ENCODE results near the gene PRSS58. TPM values are rescaled to one million over a fixed set of nuclear protein-coding genes. Genes with fewer than 3 reads are reported as not detected.
A peak's percentile ranks its signal among the peaks of the same experiment; 100 is the strongest.

Gene PRSS58
- total RNA-seq, 1 experiment from 2014 or later = not detected

DNA sequence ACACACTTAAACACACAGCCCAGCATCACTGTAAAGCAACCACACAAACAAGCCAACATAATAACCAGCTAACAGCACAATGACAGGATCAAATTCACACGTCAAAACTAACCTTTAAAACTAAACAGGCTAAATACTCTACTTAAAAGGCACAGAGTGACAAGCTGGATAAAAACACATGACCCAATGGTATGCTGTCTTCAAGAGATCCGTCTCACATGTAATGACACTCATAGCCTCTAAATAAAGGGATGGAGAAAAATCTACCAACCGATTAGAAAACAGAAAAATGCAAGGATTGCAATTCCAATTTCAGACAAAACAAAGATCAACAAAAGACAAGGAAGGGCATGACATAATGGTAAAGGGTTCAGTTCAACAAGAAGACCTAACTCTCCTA lies 17.2 kb upstream of the PRSS58 start:
- no peak for DNase-seq (ENCODE audit: unreplicated experiment)
- Mint-ChIP-seq H3K4me3 (ENCODE audit: unreplicated experiment) (no peak overlapping the region), H3K27ac (ENCODE audit: low read depth, unreplicated experiment) (no peak overlapping the region), H3K9me3 (ENCODE audit: unreplicated experiment) (peaks cover 13% of the 10 kb centered on the region), H3K27me3 (ENCODE audit: insufficient read depth, unreplicated experiment) (peaks cover 19% of the 10 kb centered on the region), H3K36me3 (ENCODE audit: insufficient read depth, unreplicated experiment) (no peaks in the 10 kb centered on the region), H3K4me1 (ENCODE audit: insufficient read depth, unreplicated experiment) (no peaks in the 10 kb centered on the region)
- BruUV-seq (replicated peaks) = no TSS peak
- CTCF ChIA-PET = no interaction called here
- intact Hi-C loops (cut with micrococcal nuclease) = no loop called here
- TF ChIP-seq CTCF (IDR thresholded peaks at IDR 0.05; ENCODE audit: unreplicated experiment) = no peak
- POLR2A ChIA-PET = no interaction called here

DNA sequence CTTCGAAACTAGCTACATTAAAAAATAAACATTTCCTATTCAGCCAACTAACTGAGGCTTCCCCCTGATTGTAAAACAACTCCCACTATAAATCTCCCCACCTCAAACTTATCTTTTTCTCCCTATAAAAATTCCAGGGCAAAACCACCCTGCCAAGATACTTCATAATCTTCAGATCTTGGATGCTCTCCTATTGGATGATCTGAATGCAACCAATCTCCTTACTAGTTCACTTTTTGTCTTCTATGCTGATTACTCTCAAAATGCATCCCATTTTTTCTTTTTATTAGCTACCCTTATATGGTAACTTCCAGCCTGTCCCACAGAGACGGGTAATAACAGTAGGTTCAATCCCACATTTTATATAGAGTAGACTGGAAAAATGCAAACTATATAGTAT lies 15.0 kb upstream of the PRSS58 start:
- Mint-ChIP-seq H3K4me3 (ENCODE audit: unreplicated experiment) (no peak overlapping the region), H3K36me3 (ENCODE audit: insufficient read depth, unreplicated experiment) (no peaks in the 10 kb centered on the region), H3K27ac (ENCODE audit: low read depth, unreplicated experiment) (no peak overlapping the region), H3K4me1 (ENCODE audit: insufficient read depth, unreplicated experiment) (no peaks in the 10 kb centered on the region), H3K9me3 (ENCODE audit: unreplicated experiment) (peaks cover 13% of the 10 kb centered on the region), H3K27me3 (ENCODE audit: insufficient read depth, unreplicated experiment) (no peaks in the 10 kb centered on the region)
- POLR2A ChIA-PET = no interaction called here
- CTCF ChIA-PET = interaction anchor here (0.6 kb wide), 3 partner anchors 19 to 280 kb away, joined by 3 to 4 read pairs (median 3); no protein-coding TSS in a partner anchor
- BruUV-seq (replicated peaks) = no TSS peak
- intact Hi-C loops (cut with micrococcal nuclease) = no loop called here
- TF ChIP-seq CTCF (IDR thresholded peaks at IDR 0.05; ENCODE audit: unreplicated experiment) = no peak
- DNase-seq (ENCODE audit: unreplicated experiment) = no peak

GRCh38 chr7:142263598-142264380 lies 5.9 kb upstream of the PRSS58 start:
- H3K4me1 Mint-ChIP-seq (ENCODE audit: insufficient read depth, unreplicated experiment) = peaks cover 21% of the 10 kb centered on the region
- H3K4me3 Mint-ChIP-seq (ENCODE audit: unreplicated experiment) = no peak overlapping the region
- intact Hi-C loops (cut with micrococcal nuclease) = no loop called here
- no peak overlapping the region for H3K27ac Mint-ChIP-seq (ENCODE audit: low read depth, unreplicated experiment)
- DNase-seq (ENCODE audit: unreplicated experiment) = peak; percentile 59
- H3K9me3 Mint-ChIP-seq (ENCODE audit: unreplicated experiment) = no peaks in the 10 kb centered on the region
- CTCF ChIA-PET = interaction anchor here (0.6 to 1.1 kb wide), 2 partner anchors 41 to 94 kb away, joined by 3 to 7 read pairs; no protein-coding TSS in a partner anchor
- no TSS peak for BruUV-seq (replicated peaks)
- TF ChIP-seq CTCF (IDR thresholded peaks at IDR 0.05; ENCODE audit: unreplicated experiment) = no peak
- POLR2A ChIA-PET = no interaction called here
- H3K27me3 Mint-ChIP-seq (ENCODE audit: insufficient read depth, unreplicated experiment) = no peaks in the 10 kb centered on the region
- no peaks in the 10 kb centered on the region for H3K36me3 Mint-ChIP-seq (ENCODE audit: insufficient read depth, unreplicated experiment)

DNA sequence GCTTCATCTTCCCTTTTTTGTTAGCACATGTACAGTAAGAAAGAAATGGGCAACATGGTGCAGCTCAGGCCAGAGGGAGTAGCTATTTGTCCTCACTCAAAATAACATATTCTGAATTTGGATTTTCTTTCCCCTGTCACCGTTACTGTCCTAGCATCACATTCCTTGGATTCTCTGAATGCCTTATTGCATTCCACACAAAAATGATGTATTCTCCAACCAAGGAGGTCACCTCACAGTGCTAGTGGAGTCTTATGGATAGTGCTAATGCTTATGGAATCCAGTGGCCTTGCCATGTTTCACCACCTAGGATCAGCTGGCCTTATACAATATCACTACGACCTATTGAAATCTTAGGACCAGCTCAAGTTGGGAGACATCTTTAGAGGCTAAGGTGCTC lies 7.2 kb downstream of the PRSS58 start:
- no peak for TF ChIP-seq CTCF (IDR thresholded peaks at IDR 0.05; ENCODE audit: unreplicated experiment)
- Mint-ChIP-seq H3K4me3 (ENCODE audit: unreplicated experiment) (no peak overlapping the region), H3K27ac (ENCODE audit: low read depth, unreplicated experiment) (no peak overlapping the region), H3K4me1 (ENCODE audit: insufficient read depth, unreplicated experiment) (no peaks in the 10 kb centered on the region), H3K36me3 (ENCODE audit: insufficient read depth, unreplicated experiment) (no peaks in the 10 kb centered on the region), H3K27me3 (ENCODE audit: insufficient read depth, unreplicated experiment) (no peaks in the 10 kb centered on the region), H3K9me3 (ENCODE audit: unreplicated experiment) (no peaks in the 10 kb centered on the region)
- DNase-seq (ENCODE audit: unreplicated experiment) = no peak
- POLR2A ChIA-PET = no interaction called here
- intact Hi-C loops (cut with micrococcal nuclease) = no loop called here
- CTCF ChIA-PET = interaction anchor here (0.6 to 1.8 kb wide), 4 partner anchors 275 to 727 kb away, joined by 3 to 8 read pairs (median 3); no protein-coding TSS in a partner anchor
- BruUV-seq (replicated peaks) = no TSS peak

All from MCF 10A (cell line).